Upper lobe of right lung (tissue), 1 donor: ENCODE measurements around the gene ZNF280B. TPM values are rescaled to one million over a fixed set of nuclear protein-coding genes. Genes with fewer than 3 reads are reported as not detected.
"Not testable (repeated sequence)": the region's sequence is repeated elsewhere in the genome, so short reads cannot be mapped to it uniquely, and the experiment has no call there.

ENCODE experiments used
- ATAC-seq: fragments of 200-7000 bp; cut with Tn5 transposase; one replicate; pipeline ENCODE4 v1.9.1; 2020; ENCODE audit warnings: mild to moderate bottlenecking, moderate library complexity
- DNase-seq: peaks from one replicate; pipeline ENCODE4 v3.0.0-alpha.2; 2020
- H3K27ac ChIP-seq: fragments of 200-600 bp; one replicate; pipeline ENCODE4 v1.8.0; 2022
- H3K27me3 ChIP-seq: fragments of 200-600 bp; one replicate; pipeline ENCODE4 v1.8.0; 2022; ENCODE audit warnings: mild to moderate bottlenecking
- H3K36me3 ChIP-seq: fragments of 200-600 bp; one replicate; pipeline ENCODE4 v1.8.0; 2022
- H3K4me1 ChIP-seq: fragments of 200-600 bp; one replicate; pipeline ENCODE4 v1.8.0; 2022
- H3K4me3 ChIP-seq: fragments of 200-600 bp; one replicate; pipeline ENCODE4 v1.8.0; 2022; ENCODE audit warnings: mild to moderate bottlenecking
- H3K9me3 ChIP-seq: fragments of 200-600 bp; one replicate; pipeline ENCODE4 v1.8.0; 2022
- intact Hi-C: fragments of 100-400 bp; cut with DNase I; formaldehyde crosslinking; loops from one replicate; pipeline ENCODE4 v1.11.0; 2022
- total RNA-seq: library from RNA; stranded (reverse); fragmentation: NEBNext Ultra II Directional; extraction: Animal tissue kit (Norgen Biotek cat#: 25700); gene quantifications from one replicate; pipeline ENCODE4 v1.2.1, GENCODE V29; 2021
- TF ChIP-seq, protein P1 (sequence below): fragments of 200-600 bp; IDR thresholded peaks from one replicate; pipeline ENCODE4 v1.8.0; 2022; ENCODE audit warnings: antibody characterized with exemption
- donor health status: DM: no; HTN: yes; CAD: no; lungs with severe emphysema.

Gene ZNF280B
- total RNA-seq, 1 donor from 2014 or later, result 0.49 TPM

- TF ChIP-seq, protein P1, sequence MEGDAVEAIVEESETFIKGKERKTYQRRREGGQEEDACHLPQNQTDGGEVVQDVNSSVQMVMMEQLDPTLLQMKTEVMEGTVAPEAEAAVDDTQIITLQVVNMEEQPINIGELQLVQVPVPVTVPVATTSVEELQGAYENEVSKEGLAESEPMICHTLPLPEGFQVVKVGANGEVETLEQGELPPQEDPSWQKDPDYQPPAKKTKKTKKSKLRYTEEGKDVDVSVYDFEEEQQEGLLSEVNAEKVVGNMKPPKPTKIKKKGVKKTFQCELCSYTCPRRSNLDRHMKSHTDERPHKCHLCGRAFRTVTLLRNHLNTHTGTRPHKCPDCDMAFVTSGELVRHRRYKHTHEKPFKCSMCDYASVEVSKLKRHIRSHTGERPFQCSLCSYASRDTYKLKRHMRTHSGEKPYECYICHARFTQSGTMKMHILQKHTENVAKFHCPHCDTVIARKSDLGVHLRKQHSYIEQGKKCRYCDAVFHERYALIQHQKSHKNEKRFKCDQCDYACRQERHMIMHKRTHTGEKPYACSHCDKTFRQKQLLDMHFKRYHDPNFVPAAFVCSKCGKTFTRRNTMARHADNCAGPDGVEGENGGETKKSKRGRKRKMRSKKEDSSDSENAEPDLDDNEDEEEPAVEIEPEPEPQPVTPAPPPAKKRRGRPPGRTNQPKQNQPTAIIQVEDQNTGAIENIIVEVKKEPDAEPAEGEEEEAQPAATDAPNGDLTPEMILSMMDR, result no peak
- DNase-seq, result no peak
- Histone ChIP-seq H3K9me3 (no peaks in the 10 kb centered on the region), H3K36me3 (no peaks in the 10 kb centered on the region), H3K27me3 (peaks cover 13% of the 10 kb centered on the region), H3K27ac (no peak overlapping the region), H3K4me3 (no peak overlapping the region), H3K4me1 (no peaks in the 10 kb centered on the region)
- intact Hi-C loops, result no loop called here
- ATAC-seq, result no peak
These were observed 11.0 kb upstream of the ZNF280B start for GRCh38 chr22:22519591-22519990.

DNA sequence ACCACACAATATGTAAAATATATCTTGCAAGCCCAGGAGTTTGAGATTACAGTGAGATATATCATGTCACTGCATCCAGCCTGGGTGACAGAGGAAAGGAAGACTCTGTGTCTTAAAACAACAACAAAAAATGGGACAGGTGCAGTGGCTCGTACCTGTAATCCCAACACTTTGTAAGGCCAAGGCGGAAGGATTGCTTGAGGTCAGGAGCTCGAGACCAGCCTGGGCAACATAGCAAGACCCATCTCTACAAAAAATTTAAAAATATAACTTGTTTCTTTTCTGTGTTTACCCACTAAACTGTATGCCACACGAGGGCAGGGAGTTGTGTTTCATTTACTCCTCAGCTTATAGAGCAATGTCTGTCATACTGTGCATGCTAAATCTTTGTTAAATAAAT lies 8.4 kb upstream of the ZNF280B start:
- Histone ChIP-seq H3K4me3 (no peak overlapping the region), H3K27ac (no peak overlapping the region), H3K9me3 (no peaks in the 10 kb centered on the region), H3K4me1 (no peaks in the 10 kb centered on the region), H3K36me3 (no peaks in the 10 kb centered on the region), H3K27me3 (peaks cover 26% of the 10 kb centered on the region)
- intact Hi-C loops, result no loop called here
- DNase-seq, result no peak
- TF ChIP-seq, protein P1, result no peak
- ATAC-seq, result no peak

DNA sequence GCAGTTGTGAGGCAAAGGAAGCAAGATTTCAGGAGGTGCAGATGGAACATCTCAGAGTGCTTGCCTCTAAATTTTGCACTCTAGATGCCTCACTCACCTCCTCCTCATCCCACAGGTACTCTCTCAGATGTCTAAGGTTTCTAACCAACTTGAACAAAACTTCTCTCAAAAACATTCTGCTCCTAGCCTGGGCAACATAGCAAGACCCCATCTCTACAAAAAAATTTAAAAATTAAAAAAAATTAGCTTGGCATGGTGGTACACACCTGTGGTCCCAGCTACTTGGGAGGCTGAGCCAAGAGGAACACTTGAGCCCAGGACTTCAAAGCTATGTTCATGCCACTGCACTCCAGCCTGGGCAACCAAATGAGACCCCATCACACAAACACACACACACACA lies 7.3 kb upstream of the ZNF280B start:
- no peak overlapping the region for H3K4me3 ChIP-seq
- no peaks in the 10 kb centered on the region for H3K9me3 ChIP-seq
- DNase-seq, result no peak
- no peaks in the 10 kb centered on the region for H3K36me3 ChIP-seq
- no peak overlapping the region for H3K27ac ChIP-seq
- TF ChIP-seq, protein P1, result no peak
- no peaks in the 10 kb centered on the region for H3K4me1 ChIP-seq
- H3K27me3 ChIP-seq, result peaks cover 29% of the 10 kb centered on the region
- no peak for ATAC-seq
- intact Hi-C loops, result no loop called here

- DNase-seq, H3K4me3 ChIP-seq, H3K4me1 ChIP-seq, intact Hi-C loops, H3K9me3 ChIP-seq, ATAC-seq, H3K27ac ChIP-seq, H3K36me3 ChIP-seq: not testable (repeated sequence)
- H3K27me3 ChIP-seq, result peaks cover 29% of the 10 kb centered on the region
These were observed 5.9 kb upstream of the ZNF280B start for GRCh38 chr22:22514431-22514830.

DNA sequence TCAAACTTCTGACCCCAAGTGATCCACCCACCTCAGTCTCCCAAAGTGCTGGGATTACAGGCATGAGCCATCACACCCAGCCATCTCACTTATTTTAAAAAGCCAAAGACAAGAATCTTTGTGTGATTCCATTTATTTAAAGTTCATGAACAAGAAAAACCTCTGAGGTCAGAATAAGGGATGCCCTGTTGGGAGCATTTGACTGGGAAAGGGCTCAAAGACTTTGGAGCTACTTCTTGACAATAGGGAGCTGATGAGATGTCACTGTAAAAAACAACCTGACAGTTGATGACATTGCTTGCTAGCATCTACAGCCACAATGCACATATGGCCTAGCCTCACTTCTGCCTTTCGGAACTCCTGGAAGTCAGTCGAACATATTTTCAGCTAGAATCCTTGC lies 5.1 kb upstream of the ZNF280B start:
- Histone ChIP-seq H3K36me3 (no peaks in the 10 kb centered on the region), H3K4me1 (no peaks in the 10 kb centered on the region), H3K9me3 (no peaks in the 10 kb centered on the region), H3K27me3 (peaks cover 29% of the 10 kb centered on the region), H3K4me3 (no peak overlapping the region), H3K27ac (no peak overlapping the region)
- DNase-seq (no peak), ATAC-seq (no peak)
- intact Hi-C loops, result no loop called here
- TF ChIP-seq, protein P1, result no peak

- no peak for DNase-seq
- Histone ChIP-seq H3K27me3 (peaks cover 29% of the 10 kb centered on the region), H3K4me3 (no peak overlapping the region)
These were observed 4.4 kb upstream of the ZNF280B start for GRCh38 chr22:22512951-22513350.

GRCh38 chr22:22510833-22511232 lies 2.3 kb upstream of the ZNF280B start:
- H3K36me3 ChIP-seq, H3K4me1 ChIP-seq, H3K27ac ChIP-seq, intact Hi-C loops, H3K9me3 ChIP-seq, H3K4me3 ChIP-seq, DNase-seq, ATAC-seq: not testable (repeated sequence)
- peaks cover 20% of the 10 kb centered on the region for H3K27me3 ChIP-seq

More at GRCh38 chr22:22512951-22513350, 4.4 kb upstream of the ZNF280B start:
- Histone ChIP-seq H3K36me3 (no peaks in the 10 kb centered on the region), H3K9me3 (no peaks in the 10 kb centered on the region), H3K27ac (no peak overlapping the region), H3K4me1 (no peaks in the 10 kb centered on the region)
- intact Hi-C loops, result no loop called here
- TF ChIP-seq, protein P1, result no peak
- ATAC-seq, result no peak

- DNase-seq, H3K36me3 ChIP-seq, H3K27ac ChIP-seq, H3K9me3 ChIP-seq, ATAC-seq, H3K4me1 ChIP-seq, intact Hi-C loops, H3K4me3 ChIP-seq: not testable (repeated sequence)
- H3K27me3 ChIP-seq, result peaks cover 16% of the 10 kb centered on the region
These were observed 1.4 kb upstream of the ZNF280B start for GRCh38 chr22:22509912-22510311.
